Natural killer cell (primary cell): ENCODE measurements around the gene AMOTL2. TPM values are rescaled to one million over a fixed set of nuclear protein-coding genes. Genes with fewer than 3 reads are reported as not detected.

Experiments used
- ATAC-seq, 3 donors: fragments of 150-1000 bp in 2 of 3; fragments of 200-7000 bp in 1 of 3; cut with Tn5 transposase; 1 replicate in 1 of 3; 2 replicates in 2 of 3; pipeline ENCODE4 v1.10.0; 2021; ENCODE audit warnings: mild to moderate bottlenecking in 2 of 3, moderate library complexity in 2 of 3
- DNase-seq, 2 donors: peaks; one replicate each; pipeline versions ENCODE4 v3.0.0 to v3.0.0-alpha.2; 2013 to 2021; ENCODE audit warnings: mixed read lengths in 1 of 2
- H3K27ac ChIP-seq: one replicate; pipeline ENCODE4 v1.5.1; 2013; ENCODE audit warnings: mild to moderate bottlenecking, low read length
- H3K27me3 ChIP-seq: one replicate; pipeline ENCODE4 v1.6.1; 2013; ENCODE audit warnings: low read length; ENCODE audit not compliant: control insufficient read depth, insufficient read depth
- H3K36me3 ChIP-seq: one replicate; pipeline ENCODE4 v1.6.1; 2013; ENCODE audit warnings: low read length; ENCODE audit not compliant: control insufficient read depth, insufficient read depth
- H3K4me1 ChIP-seq: one replicate; pipeline ENCODE4 v1.6.1; 2013; ENCODE audit warnings: low read length; ENCODE audit not compliant: control insufficient read depth, insufficient read depth
- H3K4me3 ChIP-seq: one replicate; pipeline ENCODE4 v1.5.1; 2013; ENCODE audit warnings: low read length
- H3K9me3 ChIP-seq: one replicate; pipeline ENCODE4 v1.6.1; 2013; ENCODE audit warnings: low read length; ENCODE audit not compliant: control insufficient read depth, insufficient read depth
- H3K27ac Mint-ChIP-seq, 2 donors: one replicate each; pipeline ENCODE4 v1.8.0; 2022; ENCODE audit warnings: mild to moderate bottlenecking in 2 of 2, mixed read lengths in 2 of 2, moderate library complexity in 1 of 2
- H3K27me3 Mint-ChIP-seq, 2 donors: one replicate each; pipeline ENCODE4 v1.8.0; 2022; ENCODE audit warnings: low read depth in 2 of 2, mixed read lengths in 2 of 2
- H3K36me3 Mint-ChIP-seq: one replicate; pipeline ENCODE4 v1.8.0; 2022; ENCODE audit warnings: mixed read lengths
- H3K4me1 Mint-ChIP-seq, 2 donors: one replicate each; pipeline ENCODE4 v1.8.0; 2022; ENCODE audit warnings: mixed read lengths in 2 of 2
- H3K4me3 Mint-ChIP-seq: one replicate; pipeline ENCODE4 v1.8.0; 2022; ENCODE audit warnings: mild to moderate bottlenecking, moderate library complexity, mixed read lengths
- H3K9me3 Mint-ChIP-seq, 2 donors: one replicate each; pipeline ENCODE4 v1.8.0; 2022; ENCODE audit warnings: mixed read lengths in 2 of 2
- WGBS: methylation state at CpG from one replicate; pipeline ENCODE4 v1.1.7; 2013; ENCODE audit warnings: missing lambda C conversion rate; ENCODE audit not compliant: insufficient coverage; 5-methylcytosine and 5-hydroxymethylcytosine counted together
- intact Hi-C: fragments of 100-400 bp; cut with micrococcal nuclease; formaldehyde crosslinking; loops from one replicate; pipeline ENCODE4 v1.14.2; 2022
- total RNA-seq, 4 donors: library from RNA; stranded (reverse); fragments of 120-200 nt in 1 of 4; gene quantifications; one replicate each; pipeline versions ENCODE4 v1.2.3 to v1.2.4, GENCODE V29; 2013 to 2022
- TF ChIP-seq, protein P1 (sequence below): fragments of 200-600 bp; IDR thresholded peaks from one replicate; pipeline ENCODE4 v1.8.0; 2022; ENCODE audit warnings: antibody characterized with exemption

The AMOTL2 gene
- total RNA-seq, 3 donors from 2014 or later (not counting 1 experiment from before 2014, with no cell fraction given): not detected

DNA sequence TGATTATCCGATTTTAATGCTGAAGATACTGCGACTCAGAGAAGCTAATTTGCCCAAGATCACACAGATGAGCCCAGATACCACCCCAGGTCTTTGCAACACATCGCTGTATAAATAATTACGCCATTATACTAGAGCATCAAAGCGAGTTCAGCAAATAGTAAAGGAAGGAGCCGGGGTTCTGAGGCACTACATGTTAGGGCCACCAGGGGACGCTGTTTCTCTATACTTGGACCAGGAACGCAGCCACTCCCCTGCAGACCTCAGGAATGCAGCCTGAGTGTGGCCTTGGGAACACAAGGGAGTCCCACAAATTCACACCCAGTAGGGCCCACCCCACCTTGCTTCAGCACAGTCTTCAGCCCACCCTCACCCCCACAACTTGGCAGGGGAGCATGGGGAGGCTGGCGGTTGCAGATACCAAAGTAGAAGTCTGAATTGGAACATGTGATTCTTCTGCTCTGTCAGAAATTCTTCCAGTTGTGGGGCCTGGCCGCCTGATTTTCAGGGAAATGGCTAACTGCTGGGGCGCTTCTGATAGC, 65.8 kb downstream of the AMOTL2 start:
- H3K9me3 ChIP-seq: no peaks in the 10 kb centered on the region
- no peaks in the 10 kb centered on the region for H3K36me3 ChIP-seq
- H3K27ac ChIP-seq: no peak overlapping the region
- H3K27me3 Mint-ChIP-seq: peaks cover 36 to 58% of the 10 kb centered on the region in 2 donors
- intact Hi-C loops: loop anchor here (1.0 to 2.0 kb wide), 3 partner anchors 70 to 184 kb away; no protein-coding TSS in a partner anchor
- peaks cover 8 to 12% of the 10 kb centered on the region in 2 donors for H3K4me1 Mint-ChIP-seq
- peaks cover 17% of the 10 kb centered on the region for H3K27me3 ChIP-seq
- 24% methylated on average over 9 of the region's 11 CpGs for WGBS
- peaks cover 4% of the 10 kb centered on the region for H3K4me1 ChIP-seq
- no peak overlapping the region for H3K4me3 ChIP-seq
- no peaks in the 10 kb centered on the region for H3K36me3 Mint-ChIP-seq
- H3K27ac Mint-ChIP-seq: no peak overlapping the region
- H3K4me3 Mint-ChIP-seq: peak overlapping the region; percentile 45
- DNase-seq (peak; percentile 63 to 85), ATAC-seq (peak; percentile 77 to 87 (median 85))
- TF ChIP-seq, protein P1, sequence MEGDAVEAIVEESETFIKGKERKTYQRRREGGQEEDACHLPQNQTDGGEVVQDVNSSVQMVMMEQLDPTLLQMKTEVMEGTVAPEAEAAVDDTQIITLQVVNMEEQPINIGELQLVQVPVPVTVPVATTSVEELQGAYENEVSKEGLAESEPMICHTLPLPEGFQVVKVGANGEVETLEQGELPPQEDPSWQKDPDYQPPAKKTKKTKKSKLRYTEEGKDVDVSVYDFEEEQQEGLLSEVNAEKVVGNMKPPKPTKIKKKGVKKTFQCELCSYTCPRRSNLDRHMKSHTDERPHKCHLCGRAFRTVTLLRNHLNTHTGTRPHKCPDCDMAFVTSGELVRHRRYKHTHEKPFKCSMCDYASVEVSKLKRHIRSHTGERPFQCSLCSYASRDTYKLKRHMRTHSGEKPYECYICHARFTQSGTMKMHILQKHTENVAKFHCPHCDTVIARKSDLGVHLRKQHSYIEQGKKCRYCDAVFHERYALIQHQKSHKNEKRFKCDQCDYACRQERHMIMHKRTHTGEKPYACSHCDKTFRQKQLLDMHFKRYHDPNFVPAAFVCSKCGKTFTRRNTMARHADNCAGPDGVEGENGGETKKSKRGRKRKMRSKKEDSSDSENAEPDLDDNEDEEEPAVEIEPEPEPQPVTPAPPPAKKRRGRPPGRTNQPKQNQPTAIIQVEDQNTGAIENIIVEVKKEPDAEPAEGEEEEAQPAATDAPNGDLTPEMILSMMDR: peak; percentile 97
- H3K9me3 Mint-ChIP-seq: no peaks in the 10 kb centered on the region

GRCh38 chr3:134307425-134307824, 66.8 kb downstream of the AMOTL2 start:
- DNase-seq: no peak
- ATAC-seq: no peak
- Histone ChIP-seq H3K4me1 (peaks cover 4% of the 10 kb centered on the region), H3K27me3 (peaks cover 14% of the 10 kb centered on the region), H3K9me3 (no peaks in the 10 kb centered on the region), H3K4me3 (no peak overlapping the region), H3K27ac (no peak overlapping the region), H3K36me3 (no peaks in the 10 kb centered on the region)
- H3K9me3 Mint-ChIP-seq: no peaks in the 10 kb centered on the region
- peaks cover 33 to 60% of the 10 kb centered on the region in 2 donors for H3K27me3 Mint-ChIP-seq
- no peak overlapping the region for H3K27ac Mint-ChIP-seq
- H3K4me3 Mint-ChIP-seq: no peak overlapping the region
- intact Hi-C loops: no loop called here
- TF ChIP-seq, protein P1: no peak
- H3K4me1 Mint-ChIP-seq: peaks cover 8% of the 10 kb centered on the region in 2 donors
- no peaks in the 10 kb centered on the region for H3K36me3 Mint-ChIP-seq
- 100% methylated on average over 1 of the region's 2 CpGs for WGBS

- Histone ChIP-seq H3K36me3 (no peaks in the 10 kb centered on the region), H3K4me1 (peaks cover 4% of the 10 kb centered on the region), H3K9me3 (no peaks in the 10 kb centered on the region), H3K4me3 (no peak overlapping the region), H3K27ac (no peak overlapping the region), H3K27me3 (peaks cover 5% of the 10 kb centered on the region)
- DNase-seq (no peak), ATAC-seq (no peak)
- peaks cover 8% of the 10 kb centered on the region in 2 donors for H3K4me1 Mint-ChIP-seq
- TF ChIP-seq, protein P1: no peak
- no peaks in the 10 kb centered on the region for H3K9me3 Mint-ChIP-seq
- no peak overlapping the region for H3K27ac Mint-ChIP-seq
- peaks cover 30 to 53% of the 10 kb centered on the region in 2 donors for H3K27me3 Mint-ChIP-seq
- H3K36me3 Mint-ChIP-seq: no peaks in the 10 kb centered on the region
- H3K4me3 Mint-ChIP-seq: no peak overlapping the region
- 77% methylated on average over 7 of the region's 7 CpGs for WGBS
- intact Hi-C loops: no loop called here
These were observed 67.9 kb downstream of the AMOTL2 start for GRCh38 chr3:134306320-134306719.

Other genes starting within 250 kb of the AMOTL2 start
- gene RYK, start 123.6 kb downstream of the AMOTL2 start, total RNA-seq: 10 to 100 TPM; 56.7 to 69.5 (median 56.8) TPM
- gene ANAPC13, start 111.5 kb upstream of the AMOTL2 start, total RNA-seq: 10 to 100 TPM; 16.1 to 20.4 (median 16.6) TPM
- 10 to 100 TPM; 17.9 to 25.7 (median 19.5) TPM for gene CEP63, start 111.6 kb upstream of the AMOTL2 start, total RNA-seq